Stimulated activated naive CD8-positive, alpha-beta T cell treated with anti-CD3 and anti-CD28 coated beads, Interleukin-15, Interleukin-2, amounts not matched to agents 100 ng/mL and 50 ng/mL, for 24 hours (primary cell): ENCODE measurements around the gene ATP11A.
"Not testable (repeated sequence)": the region's sequence is repeated elsewhere in the genome, so short reads cannot be mapped to it uniquely, and the experiment has no call there.

Experiments
- H3K27ac Mint-ChIP-seq: one replicate; pipeline ENCODE4 v1.8.0; 2021; ENCODE audit warnings: mild to moderate bottlenecking, mixed read lengths
- H3K27me3 Mint-ChIP-seq: one replicate; pipeline ENCODE4 v1.8.0; 2021; ENCODE audit warnings: mixed read lengths
- H3K36me3 Mint-ChIP-seq: one replicate; pipeline ENCODE4 v1.8.0; 2021; ENCODE audit warnings: low read depth, mixed read lengths
- H3K4me1 Mint-ChIP-seq: one replicate; pipeline ENCODE4 v1.8.0; 2021; ENCODE audit warnings: low read depth, mixed read lengths
- H3K4me3 Mint-ChIP-seq: one replicate; pipeline ENCODE4 v1.8.0; 2021; ENCODE audit warnings: mild to moderate bottlenecking, mixed read lengths
- H3K9me3 Mint-ChIP-seq: one replicate; pipeline ENCODE4 v1.8.0; 2021; ENCODE audit warnings: mixed read lengths

ATP11A gene

GRCh38 chr13:112680741-112681360 lies 9.0 kb upstream of the ATP11A start:
- H3K27me3 Mint-ChIP-seq: peaks cover 3% of the 10 kb centered on the region
- no peaks in the 10 kb centered on the region for H3K4me1 Mint-ChIP-seq
- H3K9me3 Mint-ChIP-seq: no peaks in the 10 kb centered on the region
- H3K27ac Mint-ChIP-seq: no peak overlapping the region
- no peak overlapping the region for H3K4me3 Mint-ChIP-seq
- no peaks in the 10 kb centered on the region for H3K36me3 Mint-ChIP-seq

GRCh38 chr13:112683581-112683980 lies 6.3 kb upstream of the ATP11A start:
- no peaks in the 10 kb centered on the region for H3K36me3 Mint-ChIP-seq
- no peak overlapping the region for H3K27ac Mint-ChIP-seq
- no peaks in the 10 kb centered on the region for H3K9me3 Mint-ChIP-seq
- peaks cover 12% of the 10 kb centered on the region for H3K4me1 Mint-ChIP-seq
- no peaks in the 10 kb centered on the region for H3K27me3 Mint-ChIP-seq
- no peak overlapping the region for H3K4me3 Mint-ChIP-seq

GRCh38 chr13:112684071-112684845 lies 5.6 kb upstream of the ATP11A start:
- H3K4me3 Mint-ChIP-seq: no peak overlapping the region
- no peaks in the 10 kb centered on the region for H3K36me3 Mint-ChIP-seq

GRCh38 chr13:112685189-112685805 lies 4.5 kb upstream of the ATP11A start:
- H3K27ac Mint-ChIP-seq, H3K4me3 Mint-ChIP-seq, H3K36me3 Mint-ChIP-seq, H3K9me3 Mint-ChIP-seq, H3K27me3 Mint-ChIP-seq: not testable (repeated sequence)
- H3K4me1 Mint-ChIP-seq: peaks cover 19% of the 10 kb centered on the region

More at GRCh38 chr13:112684071-112684845, 5.6 kb upstream of the ATP11A start:
- Mint-ChIP-seq H3K4me1 (peaks cover 18% of the 10 kb centered on the region), H3K27me3 (no peaks in the 10 kb centered on the region), H3K9me3 (no peaks in the 10 kb centered on the region), H3K27ac (no peak overlapping the region)

GRCh38 chr13:112685896-112686295 lies 3.9 kb upstream of the ATP11A start:
- Mint-ChIP-seq H3K27ac (no peak overlapping the region), H3K4me3 (no peak overlapping the region), H3K27me3 (no peaks in the 10 kb centered on the region), H3K36me3 (no peaks in the 10 kb centered on the region), H3K9me3 (no peaks in the 10 kb centered on the region), H3K4me1 (peaks cover 21% of the 10 kb centered on the region)

GRCh38 chr13:112686364-112686763 lies 3.5 kb upstream of the ATP11A start:
- Mint-ChIP-seq H3K36me3 (no peaks in the 10 kb centered on the region), H3K4me1 (peaks cover 25% of the 10 kb centered on the region), H3K27ac (no peak overlapping the region), H3K9me3 (no peaks in the 10 kb centered on the region), H3K27me3 (no peaks in the 10 kb centered on the region), H3K4me3 (no peak overlapping the region)

- Mint-ChIP-seq H3K27me3 (no peaks in the 10 kb centered on the region), H3K27ac (no peak overlapping the region), H3K4me3 (no peak overlapping the region), H3K36me3 (no peaks in the 10 kb centered on the region), H3K9me3 (no peaks in the 10 kb centered on the region), H3K4me1 (peaks cover 31% of the 10 kb centered on the region)
These were observed 2.9 kb upstream of the ATP11A start for GRCh38 chr13:112686987-112687386.

GRCh38 chr13:112687836-112688559 lies 1.8 kb upstream of the ATP11A start:
- no peaks in the 10 kb centered on the region for H3K9me3 Mint-ChIP-seq

GRCh38 chr13:112688560-112689302 lies 1.1 kb upstream of the ATP11A start:
- H3K27ac Mint-ChIP-seq: peak overlapping the region; percentile 89
- H3K27me3 Mint-ChIP-seq: no peaks in the 10 kb centered on the region
- peaks cover 45% of the 10 kb centered on the region for H3K4me1 Mint-ChIP-seq
- no peaks in the 10 kb centered on the region for H3K9me3 Mint-ChIP-seq
- H3K36me3 Mint-ChIP-seq: no peaks in the 10 kb centered on the region
- H3K4me3 Mint-ChIP-seq: peak overlapping the region; percentile 85

More at GRCh38 chr13:112687836-112688559, 1.8 kb upstream of the ATP11A start:
- peak overlapping the region; percentile 89 for H3K27ac Mint-ChIP-seq
- H3K4me3 Mint-ChIP-seq: peak overlapping the region; percentile 85
- H3K27me3 Mint-ChIP-seq: no peaks in the 10 kb centered on the region
- H3K4me1 Mint-ChIP-seq: peaks cover 40% of the 10 kb centered on the region
- no peaks in the 10 kb centered on the region for H3K36me3 Mint-ChIP-seq

- Mint-ChIP-seq H3K27ac (peak overlapping the region; percentile 36), H3K4me1 (peaks cover 52% of the 10 kb centered on the region)
These were observed 568 bp downstream of the ATP11A start for GRCh38 chr13:112690283-112690929.

GRCh38 chr13:112692104-112692503 lies 2.3 kb downstream of the ATP11A start:
- Mint-ChIP-seq H3K27ac (no peak overlapping the region), H3K9me3 (no peaks in the 10 kb centered on the region), H3K4me1 (peaks cover 52% of the 10 kb centered on the region), H3K27me3 (no peaks in the 10 kb centered on the region), H3K4me3 (peak overlapping the region; percentile 88), H3K36me3 (no peaks in the 10 kb centered on the region)

More at GRCh38 chr13:112690283-112690929, 568 bp downstream of the ATP11A start:
- no peaks in the 10 kb centered on the region for H3K27me3 Mint-ChIP-seq
- peak overlapping the region; percentile 88 for H3K4me3 Mint-ChIP-seq
- H3K36me3 Mint-ChIP-seq: no peaks in the 10 kb centered on the region
- H3K9me3 Mint-ChIP-seq: no peaks in the 10 kb centered on the region

- H3K27me3 Mint-ChIP-seq: no peaks in the 10 kb centered on the region
- H3K27ac Mint-ChIP-seq: no peak overlapping the region
- H3K4me1 Mint-ChIP-seq: peaks cover 50% of the 10 kb centered on the region
- H3K9me3 Mint-ChIP-seq: no peaks in the 10 kb centered on the region
- H3K36me3 Mint-ChIP-seq: no peaks in the 10 kb centered on the region
- H3K4me3 Mint-ChIP-seq: no peak overlapping the region
These were observed 2.7 kb downstream of the ATP11A start for GRCh38 chr13:112692586-112692985.

GRCh38 chr13:112693831-112694497 lies 4.1 kb downstream of the ATP11A start:
- H3K36me3 Mint-ChIP-seq: no peaks in the 10 kb centered on the region
- H3K27me3 Mint-ChIP-seq: no peaks in the 10 kb centered on the region
- no peak overlapping the region for H3K27ac Mint-ChIP-seq
- H3K9me3 Mint-ChIP-seq: no peaks in the 10 kb centered on the region
- H3K4me1 Mint-ChIP-seq: peaks cover 42% of the 10 kb centered on the region
- no peak overlapping the region for H3K4me3 Mint-ChIP-seq
